K562 (cell line): ENCODE measurements around the gene CFAP70. TPM values are rescaled to one million over a fixed set of nuclear protein-coding genes. Genes with fewer than 3 reads are reported as not detected.

Experiments
- HNRNPUL1 ChIP-seq: fragments of 200-400 bp; formaldehyde crosslinking; IDR thresholded peaks from 2 replicates; pipeline ENCODE4 v1.6.1; 2017; ENCODE audit warnings: low read length
- MGA ChIP-seq: fragments of 450-650 bp; IDR thresholded peaks from 2 replicates; pipeline ENCODE4 v1.6.1; 2016; ENCODE audit warnings: mild to moderate bottlenecking, moderate library complexity
- polyA plus RNA-seq, 8 experiments: library from polyadenylated mRNA; depleted of rRNA in 4 of 8; stranded (reverse) in 5 of 8; unstranded in 3 of 8; fragments of >200 nt; fragmentation: Nextera tagmentation in 2 of 8; fragmentation: Illumina TruSeq in 1 of 8; extraction: Ambion mirVana in 2 of 8; extraction: Trizol in 1 of 8; gene quantifications; 2 replicates each; pipeline versions ENCODE4 v1.2.1 to v1.2.3, GENCODE V29; 2011 to 2014; ENCODE audit warnings: inconsistent platforms in 1 of 8, missing spikeins in 1 of 8
- total RNA-seq, 7 experiments: library from RNA; depleted of rRNA in 6 of 7; stranded (reverse); fragments of >200 nt in 6 of 7; fragmentation: Illumina TruSeq in 2 of 7; extraction: Trizol in 2 of 7; gene quantifications; 2 replicates each; pipeline versions ENCODE4 v1.2.1 to v1.2.3, GENCODE V29; 2011 to 2021; ENCODE audit warnings: low replicate concordance in 1 of 7
- TF ChIP-seq, protein P1 (sequence below): fragments of 200-600 bp; sonication (generic); IDR thresholded peaks from one replicate; pipeline ENCODE4 v1.6.1; 2012; ENCODE audit warnings: mild to moderate bottlenecking, low read depth, low read length, inconsistent platforms

CFAP70 gene
- total and polyA plus RNA-seq, 9 of the 15 experiments (the other 6 are each of a cell fraction or from before 2014, with no cell fraction given), result 0.27 to 1.6 (median 0.86) TPM

GRCh38 chr10:73246646-73247508 is 111.8 kb downstream of the CFAP70 start, which contains the start of gene DNAJC9 (continued):
- peak; percentile 66; the same call in 1 of the 2 replicates for TF ChIP-seq MGA
- TF ChIP-seq HNRNPUL1, result no peak
- TF ChIP-seq, protein P1, sequence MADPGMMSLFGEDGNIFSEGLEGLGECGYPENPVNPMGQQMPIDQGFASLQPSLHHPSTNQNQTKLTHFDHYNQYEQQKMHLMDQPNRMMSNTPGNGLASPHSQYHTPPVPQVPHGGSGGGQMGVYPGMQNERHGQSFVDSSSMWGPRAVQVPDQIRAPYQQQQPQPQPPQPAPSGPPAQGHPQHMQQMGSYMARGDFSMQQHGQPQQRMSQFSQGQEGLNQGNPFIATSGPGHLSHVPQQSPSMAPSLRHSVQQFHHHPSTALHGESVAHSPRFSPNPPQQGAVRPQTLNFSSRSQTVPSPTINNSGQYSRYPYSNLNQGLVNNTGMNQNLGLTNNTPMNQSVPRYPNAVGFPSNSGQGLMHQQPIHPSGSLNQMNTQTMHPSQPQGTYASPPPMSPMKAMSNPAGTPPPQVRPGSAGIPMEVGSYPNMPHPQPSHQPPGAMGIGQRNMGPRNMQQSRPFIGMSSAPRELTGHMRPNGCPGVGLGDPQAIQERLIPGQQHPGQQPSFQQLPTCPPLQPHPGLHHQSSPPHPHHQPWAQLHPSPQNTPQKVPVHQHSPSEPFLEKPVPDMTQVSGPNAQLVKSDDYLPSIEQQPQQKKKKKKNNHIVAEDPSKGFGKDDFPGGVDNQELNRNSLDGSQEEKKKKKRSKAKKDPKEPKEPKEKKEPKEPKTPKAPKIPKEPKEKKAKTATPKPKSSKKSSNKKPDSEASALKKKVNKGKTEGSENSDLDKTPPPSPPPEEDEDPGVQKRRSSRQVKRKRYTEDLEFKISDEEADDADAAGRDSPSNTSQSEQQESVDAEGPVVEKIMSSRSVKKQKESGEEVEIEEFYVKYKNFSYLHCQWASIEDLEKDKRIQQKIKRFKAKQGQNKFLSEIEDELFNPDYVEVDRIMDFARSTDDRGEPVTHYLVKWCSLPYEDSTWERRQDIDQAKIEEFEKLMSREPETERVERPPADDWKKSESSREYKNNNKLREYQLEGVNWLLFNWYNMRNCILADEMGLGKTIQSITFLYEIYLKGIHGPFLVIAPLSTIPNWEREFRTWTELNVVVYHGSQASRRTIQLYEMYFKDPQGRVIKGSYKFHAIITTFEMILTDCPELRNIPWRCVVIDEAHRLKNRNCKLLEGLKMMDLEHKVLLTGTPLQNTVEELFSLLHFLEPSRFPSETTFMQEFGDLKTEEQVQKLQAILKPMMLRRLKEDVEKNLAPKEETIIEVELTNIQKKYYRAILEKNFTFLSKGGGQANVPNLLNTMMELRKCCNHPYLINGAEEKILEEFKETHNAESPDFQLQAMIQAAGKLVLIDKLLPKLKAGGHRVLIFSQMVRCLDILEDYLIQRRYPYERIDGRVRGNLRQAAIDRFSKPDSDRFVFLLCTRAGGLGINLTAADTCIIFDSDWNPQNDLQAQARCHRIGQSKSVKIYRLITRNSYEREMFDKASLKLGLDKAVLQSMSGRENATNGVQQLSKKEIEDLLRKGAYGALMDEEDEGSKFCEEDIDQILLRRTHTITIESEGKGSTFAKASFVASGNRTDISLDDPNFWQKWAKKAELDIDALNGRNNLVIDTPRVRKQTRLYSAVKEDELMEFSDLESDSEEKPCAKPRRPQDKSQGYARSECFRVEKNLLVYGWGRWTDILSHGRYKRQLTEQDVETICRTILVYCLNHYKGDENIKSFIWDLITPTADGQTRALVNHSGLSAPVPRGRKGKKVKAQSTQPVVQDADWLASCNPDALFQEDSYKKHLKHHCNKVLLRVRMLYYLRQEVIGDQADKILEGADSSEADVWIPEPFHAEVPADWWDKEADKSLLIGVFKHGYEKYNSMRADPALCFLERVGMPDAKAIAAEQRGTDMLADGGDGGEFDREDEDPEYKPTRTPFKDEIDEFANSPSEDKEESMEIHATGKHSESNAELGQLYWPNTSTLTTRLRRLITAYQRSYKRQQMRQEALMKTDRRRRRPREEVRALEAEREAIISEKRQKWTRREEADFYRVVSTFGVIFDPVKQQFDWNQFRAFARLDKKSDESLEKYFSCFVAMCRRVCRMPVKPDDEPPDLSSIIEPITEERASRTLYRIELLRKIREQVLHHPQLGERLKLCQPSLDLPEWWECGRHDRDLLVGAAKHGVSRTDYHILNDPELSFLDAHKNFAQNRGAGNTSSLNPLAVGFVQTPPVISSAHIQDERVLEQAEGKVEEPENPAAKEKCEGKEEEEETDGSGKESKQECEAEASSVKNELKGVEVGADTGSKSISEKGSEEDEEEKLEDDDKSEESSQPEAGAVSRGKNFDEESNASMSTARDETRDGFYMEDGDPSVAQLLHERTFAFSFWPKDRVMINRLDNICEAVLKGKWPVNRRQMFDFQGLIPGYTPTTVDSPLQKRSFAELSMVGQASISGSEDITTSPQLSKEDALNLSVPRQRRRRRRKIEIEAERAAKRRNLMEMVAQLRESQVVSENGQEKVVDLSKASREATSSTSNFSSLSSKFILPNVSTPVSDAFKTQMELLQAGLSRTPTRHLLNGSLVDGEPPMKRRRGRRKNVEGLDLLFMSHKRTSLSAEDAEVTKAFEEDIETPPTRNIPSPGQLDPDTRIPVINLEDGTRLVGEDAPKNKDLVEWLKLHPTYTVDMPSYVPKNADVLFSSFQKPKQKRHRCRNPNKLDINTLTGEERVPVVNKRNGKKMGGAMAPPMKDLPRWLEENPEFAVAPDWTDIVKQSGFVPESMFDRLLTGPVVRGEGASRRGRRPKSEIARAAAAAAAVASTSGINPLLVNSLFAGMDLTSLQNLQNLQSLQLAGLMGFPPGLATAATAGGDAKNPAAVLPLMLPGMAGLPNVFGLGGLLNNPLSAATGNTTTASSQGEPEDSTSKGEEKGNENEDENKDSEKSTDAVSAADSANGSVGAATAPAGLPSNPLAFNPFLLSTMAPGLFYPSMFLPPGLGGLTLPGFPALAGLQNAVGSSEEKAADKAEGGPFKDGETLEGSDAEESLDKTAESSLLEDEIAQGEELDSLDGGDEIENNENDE, result no peak
